OCI-LY3 (cell line): Measurements from ENCODE around the gene RERE.

Source experiments
- H2AFZ ChIP-seq: fragments of 200-600, 300-600 bp; shearing (Covaris generic); 2 replicates; pipeline ENCODE4 v1.6.0; 2014; ENCODE audit warnings: antibody characterized with exemption, low read depth, low read length
- H3K27ac ChIP-seq: fragments of 200-600, 300-600 bp; sonication (generic); 2 replicates; pipeline ENCODE4 v1.5.1; 2014; ENCODE audit warnings: mild to moderate bottlenecking, low read length, moderate library complexity, mixed read lengths
- H3K27me3 ChIP-seq: fragments of 200-600, 300-600 bp; sonication (generic); 2 replicates; pipeline ENCODE4 v1.6.1; 2014; ENCODE audit warnings: low read depth, low read length, mixed read lengths
- H3K36me3 ChIP-seq: fragments of 200-600, 300-600 bp; sonication (generic); replicated peaks from 2 replicates; pipeline ENCODE3; 2014; ENCODE audit warnings: low read depth, low read length, mixed read lengths
- H3K4me1 ChIP-seq: fragments of 300-600, 200-600 bp; sonication (generic); 2 replicates; pipeline ENCODE4 v1.6.1; 2014; ENCODE audit warnings: low read length, mixed read lengths
- H3K4me2 ChIP-seq: fragments of 200-600, 300-600 bp; sonication (generic); 2 replicates; pipeline ENCODE4 v1.6.1; 2014; ENCODE audit warnings: low read length, mixed read lengths
- H3K4me3 ChIP-seq: fragments of 300-600, 200-600 bp; sonication (generic); 2 replicates; pipeline ENCODE4 v1.5.1; 2014; ENCODE audit warnings: antibody characterized with exemption, mild to moderate bottlenecking, low read length, moderate library complexity
- H3K79me2 ChIP-seq: fragments of 300-600, 200-600 bp; shearing (Covaris generic); 2 replicates; pipeline ENCODE4 v1.6.1; 2014; ENCODE audit warnings: mild to moderate bottlenecking, low read length, mixed read lengths
- H3K9ac ChIP-seq: fragments of 300-600, 200-600 bp; shearing (Covaris generic); 2 replicates; pipeline ENCODE4 v1.6.0; 2014; ENCODE audit warnings: mild to moderate bottlenecking, low read length, moderate library complexity
- H3K9me3 ChIP-seq: fragments of 200-600, 300-600 bp; shearing (Covaris generic); 2 replicates; pipeline ENCODE4 v1.6.1; 2014; ENCODE audit warnings: low read length, mixed read lengths; ENCODE audit not compliant: insufficient read depth
- H4K20me1 ChIP-seq: fragments of 200-600, 300-600 bp; sonication (generic); 2 replicates; pipeline ENCODE4 v1.6.1; 2016; ENCODE audit warnings: low read length, mixed read lengths; ENCODE audit not compliant: insufficient read depth
- CTCF ChIP-seq: fragments of 200-600, 300-600 bp; sonication (generic); IDR thresholded peaks from 2 replicates; pipeline ENCODE4 v1.5.1; 2014; ENCODE audit warnings: antibody characterized with exemption, low read length, low read depth
- EZH2phosphoT487 ChIP-seq: fragments of 200-600 bp; shearing (Covaris generic); IDR thresholded peaks from 2 replicates; pipeline ENCODE4 v1.6.1; 2018; ENCODE audit warnings: antibody characterized with exemption, mixed run types, low read depth

Gene RERE

DNA sequence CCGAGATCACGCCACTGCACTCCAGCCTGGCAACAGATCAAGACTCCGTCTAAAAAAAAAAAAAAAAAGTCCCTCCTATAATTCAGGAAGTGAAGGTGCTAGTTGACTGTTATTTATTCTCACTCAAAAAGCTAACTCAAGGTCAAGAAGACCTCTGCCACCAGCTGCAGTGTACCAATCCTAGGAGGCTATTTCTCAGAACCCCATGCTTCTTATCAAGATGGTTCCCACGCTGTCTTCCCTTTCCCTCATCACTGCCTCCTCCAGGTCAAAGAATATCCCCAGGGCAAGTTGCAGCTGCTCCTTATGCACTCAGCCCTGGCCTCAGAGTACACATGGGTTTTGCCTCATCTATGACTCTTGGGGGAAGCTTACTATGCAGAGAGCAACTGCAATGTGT lies 53.6 kb downstream of the RERE start:
- H3K36me3 ChIP-seq, result no peaks in the 10 kb centered on the region
- H3K4me1 ChIP-seq, result peaks cover 13% of the 10 kb centered on the region
- H3K27ac ChIP-seq, result no peak overlapping the region
- peaks cover 3% of the 10 kb centered on the region; the same call in 1 of the 2 replicates for H3K79me2 ChIP-seq
- H3K4me2 ChIP-seq, result peak overlapping the region; percentile 38; the same call in 1 of the 2 replicates
- H2AFZ ChIP-seq, result no peak overlapping the region
- no peak for TF ChIP-seq CTCF
- H3K9ac ChIP-seq, result no peak overlapping the region
- 0 out of 2 replicates have a peak overlapping the region, but pooled peaks have one; percentile 18 for H3K4me3 ChIP-seq
- no peaks in the 10 kb centered on the region for H3K27me3 ChIP-seq
- no peaks in the 10 kb centered on the region for H3K9me3 ChIP-seq
- H4K20me1 ChIP-seq, result no peaks in the 10 kb centered on the region; the same call in 1 of the 2 replicates

GRCh38 chr1:8754993-8755392 lies 62.4 kb downstream of the RERE start:
- TF ChIP-seq EZH2phosphoT487 (no peak), CTCF (no peak)
- Histone ChIP-seq H3K27me3 (no peaks in the 10 kb centered on the region), H3K4me1 (peaks cover 6% of the 10 kb centered on the region), H3K36me3 (no peaks in the 10 kb centered on the region), H3K4me2 (no peak overlapping the region), H3K4me3 (no peak overlapping the region), H3K79me2 (peaks cover 3% of the 10 kb centered on the region; the same call in 1 of the 2 replicates), H4K20me1 (no peaks in the 10 kb centered on the region), H3K27ac (no peak overlapping the region), H3K9me3 (no peaks in the 10 kb centered on the region), H2AFZ (no peak overlapping the region), H3K9ac (no peak overlapping the region)

DNA sequence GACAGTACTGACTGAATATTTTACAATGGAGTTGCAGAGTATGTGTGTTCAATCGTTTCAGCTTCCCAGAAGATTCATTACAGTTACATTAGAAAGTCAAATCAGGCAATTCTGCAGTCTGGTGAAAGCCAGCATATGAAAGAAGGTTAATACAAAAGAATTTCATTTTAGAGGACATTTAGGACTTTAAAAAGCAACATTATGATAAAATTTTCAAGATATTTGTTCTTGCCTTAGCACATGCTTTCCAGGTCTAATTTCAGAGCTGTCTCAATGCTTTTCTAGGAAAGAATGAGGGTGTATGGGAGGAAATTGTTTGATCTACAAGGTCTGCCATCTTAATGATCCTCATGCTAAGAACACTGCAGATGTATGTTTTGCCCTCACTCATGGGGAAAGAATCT lies 63.2 kb downstream of the RERE start:
- no peak overlapping the region for H2AFZ ChIP-seq
- no peaks in the 10 kb centered on the region for H4K20me1 ChIP-seq
- no peaks in the 10 kb centered on the region for H3K36me3 ChIP-seq
- H3K4me1 ChIP-seq, result peaks cover 6% of the 10 kb centered on the region
- no peaks in the 10 kb centered on the region for H3K9me3 ChIP-seq
- peaks cover 3% of the 10 kb centered on the region; the same call in 1 of the 2 replicates for H3K79me2 ChIP-seq
- H3K4me3 ChIP-seq, result no peak overlapping the region
- TF ChIP-seq CTCF (no peak), EZH2phosphoT487 (no peak)
- H3K27ac ChIP-seq, result no peak overlapping the region
- H3K27me3 ChIP-seq, result no peaks in the 10 kb centered on the region
- no peak overlapping the region for H3K4me2 ChIP-seq
- no peak overlapping the region for H3K9ac ChIP-seq

DNA sequence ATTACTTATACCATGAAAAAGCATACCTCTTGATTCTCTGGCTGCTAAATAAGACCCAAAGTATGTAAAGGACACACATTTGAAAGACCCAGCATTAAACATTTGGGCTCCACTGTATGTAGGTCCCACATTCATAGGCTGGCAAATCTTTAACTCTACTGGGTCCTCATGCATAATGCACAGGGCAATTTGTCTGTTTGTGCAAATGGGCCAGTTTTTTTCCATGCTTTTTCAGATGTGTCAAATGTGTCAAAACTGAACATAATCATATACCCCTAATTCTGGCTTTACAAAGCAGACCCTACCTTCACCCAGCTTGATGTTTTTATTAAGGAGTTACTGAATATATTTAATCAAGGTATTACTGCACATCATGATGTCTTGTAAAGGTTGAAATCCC lies 63.7 kb downstream of the RERE start:
- Histone ChIP-seq H3K9me3 (no peaks in the 10 kb centered on the region), H3K4me3 (no peak overlapping the region), H3K4me2 (no peak overlapping the region), H4K20me1 (no peaks in the 10 kb centered on the region), H3K27ac (no peak overlapping the region), H3K9ac (no peak overlapping the region), H2AFZ (no peak overlapping the region), H3K4me1 (peaks cover 6% of the 10 kb centered on the region), H3K36me3 (no peaks in the 10 kb centered on the region), H3K27me3 (no peaks in the 10 kb centered on the region), H3K79me2 (peaks cover 3% of the 10 kb centered on the region; the same call in 1 of the 2 replicates)
- TF ChIP-seq EZH2phosphoT487 (no peak), CTCF (no peak)
